K562 (cell line): ENCODE measurements around the gene APOC4. TPM values are rescaled to one million over a fixed set of nuclear protein-coding genes. Genes with fewer than 3 reads are reported as not detected.

Experiments
- BACH1 ChIP-seq: fragments of 200-800 bp; sonication (Bioruptor generic); IDR thresholded peaks from 2 replicates; pipeline ENCODE4 v1.6.1; 2016; ENCODE audit warnings: missing genetic modification characterization, missing compliant biosample characterization
- FOXA3 ChIP-seq, 2 experiments: fragments of 450-650 bp in 1 of 2; sonication (generic) in 1 of 2; formaldehyde crosslinking; IDR thresholded peaks in 1 of 2; conservative IDR thresholded peaks in 1 of 2; 2 replicates each; pipeline versions ENCODE4 v1.4.0 to v1.8.0; 2020 to 2022; ENCODE audit warnings: mild to moderate bottlenecking in 2 of 2, missing genetic modification reagents in 1 of 2
- SMAD2 ChIP-seq: fragments of 150-350 bp; IDR thresholded peaks from 2 replicates; pipeline ENCODE4 v1.6.1; 2014; ENCODE audit warnings: low read depth, mild to moderate bottlenecking, low read length
- TAF7 ChIP-seq: fragments of 450-650 bp; IDR thresholded peaks from 2 replicates; pipeline ENCODE4 v1.6.1; 2016; ENCODE audit warnings: missing genetic modification characterization, missing compliant biosample characterization
- XRCC4 ChIP-seq: IDR thresholded peaks from one replicate; pipeline ENCODE4 v1.6.1; 2011; ENCODE audit not compliant: insufficient read depth, insufficient read length; ENCODE audit errors: extremely low read depth
- ZNF644 ChIP-seq: fragments of 200-800 bp; sonication (Bioruptor generic); IDR thresholded peaks from 2 replicates; pipeline ENCODE4 v1.6.1; 2016; ENCODE audit warnings: low read depth, missing genetic modification characterization, missing compliant biosample characterization
- polyA plus RNA-seq, 8 experiments: library from polyadenylated mRNA; depleted of rRNA in 4 of 8; stranded (reverse) in 5 of 8; unstranded in 3 of 8; fragments of >200 nt; fragmentation: Nextera tagmentation in 2 of 8; fragmentation: Illumina TruSeq in 1 of 8; extraction: Ambion mirVana in 2 of 8; extraction: Trizol in 1 of 8; gene quantifications; 2 replicates each; pipeline versions ENCODE4 v1.2.1 to v1.2.3, GENCODE V29; 2011 to 2014; ENCODE audit warnings: inconsistent platforms in 1 of 8, missing spikeins in 1 of 8
- total RNA-seq, 7 experiments: library from RNA; depleted of rRNA in 6 of 7; stranded (reverse); fragments of >200 nt in 6 of 7; fragmentation: Illumina TruSeq in 2 of 7; extraction: Trizol in 2 of 7; gene quantifications; 2 replicates each; pipeline versions ENCODE4 v1.2.1 to v1.2.3, GENCODE V29; 2011 to 2021; ENCODE audit warnings: low replicate concordance in 1 of 7
- TF ChIP-seq, protein P1 (sequence below): sonication (generic); formaldehyde crosslinking; IDR thresholded peaks from 2 replicates; pipeline ENCODE4 v1.8.1; 2023; ENCODE audit warnings: missing genetic modification reagents, mild to moderate bottlenecking, borderline replicate concordance
- TF ChIP-seq, protein P2 (sequence below), 2 experiments: fragments of 450-650 bp in 1 of 2; sonication (generic) in 1 of 2; formaldehyde crosslinking in 1 of 2; IDR thresholded peaks; 2 replicates each; pipeline versions ENCODE4 v1.7.1 to v1.9.0; 2016 to 2022; ENCODE audit warnings: inconsistent platforms in 1 of 2, mild to moderate bottlenecking in 1 of 2, missing genetic modification reagents in 1 of 2
- TF ChIP-seq, protein P3 (sequence below): sonication (generic); formaldehyde crosslinking; IDR thresholded peaks from 2 replicates; pipeline ENCODE4 v1.8.1; 2023; ENCODE audit warnings: mild to moderate bottlenecking, missing genetic modification reagents

Gene APOC4
- total and polyA plus RNA-seq, 9 of the 15 experiments (the other 6 are each of a cell fraction or from before 2014, with no cell fraction given) = 0.46 TPM; not detected in 8

DNA sequence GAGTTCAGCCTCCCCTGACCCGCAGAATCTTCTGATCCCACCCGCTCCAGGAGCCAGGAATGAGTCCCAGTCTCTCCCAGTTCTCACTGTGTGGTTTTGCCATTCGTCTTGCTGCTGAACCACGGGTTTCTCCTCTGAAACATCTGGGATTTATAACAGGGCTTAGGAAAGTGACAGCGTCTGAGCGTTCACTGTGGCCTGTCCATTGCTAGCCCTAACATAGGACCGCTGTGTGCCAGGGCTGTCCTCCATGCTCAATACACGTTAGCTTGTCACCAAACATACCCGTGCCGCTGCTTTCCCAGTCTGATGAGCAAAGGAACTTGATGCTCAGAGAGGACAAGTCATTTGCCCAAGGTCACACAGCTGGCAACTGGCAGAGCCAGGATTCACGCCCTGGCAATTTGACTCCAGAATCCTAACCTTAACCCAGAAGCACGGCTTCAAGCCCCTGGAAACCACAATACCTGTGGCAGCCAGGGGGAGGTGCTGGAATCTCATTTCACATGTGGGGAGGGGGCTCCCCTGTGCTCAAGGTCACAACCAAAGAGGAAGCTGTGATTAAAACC, 37.5 kb upstream of the APOC4 start (continued):
- TF ChIP-seq, protein P1, sequence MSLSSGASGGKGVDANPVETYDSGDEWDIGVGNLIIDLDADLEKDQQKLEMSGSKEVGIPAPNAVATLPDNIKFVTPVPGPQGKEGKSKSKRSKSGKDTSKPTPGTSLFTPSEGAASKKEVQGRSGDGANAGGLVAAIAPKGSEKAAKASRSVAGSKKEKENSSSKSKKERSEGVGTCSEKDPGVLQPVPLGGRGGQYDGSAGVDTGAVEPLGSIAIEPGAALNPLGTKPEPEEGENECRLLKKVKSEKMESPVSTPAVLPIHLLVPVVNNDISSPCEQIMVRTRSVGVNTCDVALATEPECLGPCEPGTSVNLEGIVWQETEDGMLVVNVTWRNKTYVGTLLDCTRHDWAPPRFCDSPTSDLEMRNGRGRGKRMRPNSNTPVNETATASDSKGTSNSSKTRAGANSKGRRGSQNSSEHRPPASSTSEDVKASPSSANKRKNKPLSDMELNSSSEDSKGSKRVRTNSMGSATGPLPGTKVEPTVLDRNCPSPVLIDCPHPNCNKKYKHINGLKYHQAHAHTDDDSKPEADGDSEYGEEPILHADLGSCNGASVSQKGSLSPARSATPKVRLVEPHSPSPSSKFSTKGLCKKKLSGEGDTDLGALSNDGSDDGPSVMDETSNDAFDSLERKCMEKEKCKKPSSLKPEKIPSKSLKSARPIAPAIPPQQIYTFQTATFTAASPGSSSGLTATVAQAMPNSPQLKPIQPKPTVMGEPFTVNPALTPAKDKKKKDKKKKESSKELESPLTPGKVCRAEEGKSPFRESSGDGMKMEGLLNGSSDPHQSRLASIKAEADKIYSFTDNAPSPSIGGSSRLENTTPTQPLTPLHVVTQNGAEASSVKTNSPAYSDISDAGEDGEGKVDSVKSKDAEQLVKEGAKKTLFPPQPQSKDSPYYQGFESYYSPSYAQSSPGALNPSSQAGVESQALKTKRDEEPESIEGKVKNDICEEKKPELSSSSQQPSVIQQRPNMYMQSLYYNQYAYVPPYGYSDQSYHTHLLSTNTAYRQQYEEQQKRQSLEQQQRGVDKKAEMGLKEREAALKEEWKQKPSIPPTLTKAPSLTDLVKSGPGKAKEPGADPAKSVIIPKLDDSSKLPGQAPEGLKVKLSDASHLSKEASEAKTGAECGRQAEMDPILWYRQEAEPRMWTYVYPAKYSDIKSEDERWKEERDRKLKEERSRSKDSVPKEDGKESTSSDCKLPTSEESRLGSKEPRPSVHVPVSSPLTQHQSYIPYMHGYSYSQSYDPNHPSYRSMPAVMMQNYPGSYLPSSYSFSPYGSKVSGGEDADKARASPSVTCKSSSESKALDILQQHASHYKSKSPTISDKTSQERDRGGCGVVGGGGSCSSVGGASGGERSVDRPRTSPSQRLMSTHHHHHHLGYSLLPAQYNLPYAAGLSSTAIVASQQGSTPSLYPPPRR = no peak
- TF ChIP-seq, protein P2, sequence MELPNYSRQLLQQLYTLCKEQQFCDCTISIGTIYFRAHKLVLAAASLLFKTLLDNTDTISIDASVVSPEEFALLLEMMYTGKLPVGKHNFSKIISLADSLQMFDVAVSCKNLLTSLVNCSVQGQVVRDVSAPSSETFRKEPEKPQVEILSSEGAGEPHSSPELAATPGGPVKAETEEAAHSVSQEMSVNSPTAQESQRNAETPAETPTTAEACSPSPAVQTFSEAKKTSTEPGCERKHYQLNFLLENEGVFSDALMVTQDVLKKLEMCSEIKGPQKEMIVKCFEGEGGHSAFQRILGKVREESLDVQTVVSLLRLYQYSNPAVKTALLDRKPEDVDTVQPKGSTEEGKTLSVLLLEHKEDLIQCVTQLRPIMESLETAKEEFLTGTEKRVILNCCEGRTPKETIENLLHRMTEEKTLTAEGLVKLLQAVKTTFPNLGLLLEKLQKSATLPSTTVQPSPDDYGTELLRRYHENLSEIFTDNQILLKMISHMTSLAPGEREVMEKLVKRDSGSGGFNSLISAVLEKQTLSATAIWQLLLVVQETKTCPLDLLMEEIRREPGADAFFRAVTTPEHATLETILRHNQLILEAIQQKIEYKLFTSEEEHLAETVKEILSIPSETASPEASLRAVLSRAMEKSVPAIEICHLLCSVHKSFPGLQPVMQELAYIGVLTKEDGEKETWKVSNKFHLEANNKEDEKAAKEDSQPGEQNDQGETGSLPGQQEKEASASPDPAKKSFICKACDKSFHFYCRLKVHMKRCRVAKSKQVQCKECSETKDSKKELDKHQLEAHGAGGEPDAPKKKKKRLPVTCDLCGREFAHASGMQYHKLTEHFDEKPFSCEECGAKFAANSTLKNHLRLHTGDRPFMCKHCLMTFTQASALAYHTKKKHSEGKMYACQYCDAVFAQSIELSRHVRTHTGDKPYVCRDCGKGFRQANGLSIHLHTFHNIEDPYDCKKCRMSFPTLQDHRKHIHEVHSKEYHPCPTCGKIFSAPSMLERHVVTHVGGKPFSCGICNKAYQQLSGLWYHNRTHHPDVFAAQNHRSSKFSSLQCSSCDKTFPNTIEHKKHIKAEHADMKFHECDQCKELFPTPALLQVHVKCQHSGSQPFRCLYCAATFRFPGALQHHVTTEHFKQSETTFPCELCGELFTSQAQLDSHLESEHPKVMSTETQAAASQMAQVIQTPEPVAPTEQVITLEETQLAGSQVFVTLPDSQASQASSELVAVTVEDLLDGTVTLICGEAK (IDR thresholded peaks at IDR 0.05) = no peak
- TF ChIP-seq, protein P2 (CRISPR knock-in tag; IDR thresholded peaks at IDR 0.05) = no peak
- TF ChIP-seq, protein P3, sequence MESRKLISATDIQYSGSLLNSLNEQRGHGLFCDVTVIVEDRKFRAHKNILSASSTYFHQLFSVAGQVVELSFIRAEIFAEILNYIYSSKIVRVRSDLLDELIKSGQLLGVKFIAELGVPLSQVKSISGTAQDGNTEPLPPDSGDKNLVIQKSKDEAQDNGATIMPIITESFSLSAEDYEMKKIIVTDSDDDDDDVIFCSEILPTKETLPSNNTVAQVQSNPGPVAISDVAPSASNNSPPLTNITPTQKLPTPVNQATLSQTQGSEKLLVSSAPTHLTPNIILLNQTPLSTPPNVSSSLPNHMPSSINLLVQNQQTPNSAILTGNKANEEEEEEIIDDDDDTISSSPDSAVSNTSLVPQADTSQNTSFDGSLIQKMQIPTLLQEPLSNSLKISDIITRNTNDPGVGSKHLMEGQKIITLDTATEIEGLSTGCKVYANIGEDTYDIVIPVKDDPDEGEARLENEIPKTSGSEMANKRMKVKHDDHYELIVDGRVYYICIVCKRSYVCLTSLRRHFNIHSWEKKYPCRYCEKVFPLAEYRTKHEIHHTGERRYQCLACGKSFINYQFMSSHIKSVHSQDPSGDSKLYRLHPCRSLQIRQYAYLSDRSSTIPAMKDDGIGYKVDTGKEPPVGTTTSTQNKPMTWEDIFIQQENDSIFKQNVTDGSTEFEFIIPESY = peak; percentile 36; the same call in 1 of the 2 replicates
- TF ChIP-seq XRCC4 (no peak), TAF7 (no peak), FOXA3 (CRISPR knock-in tag; conservative IDR thresholded peaks at IDR 0.05 in 1 of 2, IDR thresholded peaks at IDR 0.05 in 1 of 2) (no peak), BACH1 (tag) (no peak), ZNF644 (tag) (no peak), SMAD2 (no peak)
